ENCODE measurements around the gene SPPL2C.

The SPPL2C gene

GRCh38 chr17:45868276-45868675 is 23.6 kb downstream of the SPPL2C start:
- H3K4me3 ChIP-seq (ENCODE audit: low read length): no peak overlapping the region
- DNase-seq (ENCODE audit: low read depth, low spot score): no peak

GRCh38 chr17:45869676-45870341 is 25.1 kb downstream of the SPPL2C start:
- DNase-seq (ENCODE audit: low read depth, low spot score): no peak
- H3K4me3 ChIP-seq (ENCODE audit: low read length): no peak overlapping the region

- H3K4me3 ChIP-seq (ENCODE audit: low read length): no peak overlapping the region
- DNase-seq (ENCODE audit: low read depth, low spot score): no peak
These were observed 25.8 kb downstream of the SPPL2C start for GRCh38 chr17:45870342-45870974.

GRCh38 chr17:45871718-45872117 is 27.0 kb downstream of the SPPL2C start:
- no peak overlapping the region for H3K4me3 ChIP-seq (ENCODE audit: low read length)
- no peak for DNase-seq (ENCODE audit: low read depth, low spot score)

GRCh38 chr17:45873728-45874127 is 29.0 kb downstream of the SPPL2C start:
- no peak for DNase-seq (ENCODE audit: low read depth, low spot score)
- H3K4me3 ChIP-seq (ENCODE audit: low read length): no peak overlapping the region

- no peak for DNase-seq (ENCODE audit: low read depth, low spot score)
- H3K4me3 ChIP-seq (ENCODE audit: low read length): no peak overlapping the region
These were observed 29.5 kb downstream of the SPPL2C start for GRCh38 chr17:45874151-45874550.

GRCh38 chr17:45876539-45876938 is 31.9 kb downstream of the SPPL2C start:
- no peak overlapping the region for H3K4me3 ChIP-seq (ENCODE audit: low read length)
- no peak for DNase-seq (ENCODE audit: low read depth, low spot score)

- no peak for DNase-seq (ENCODE audit: low read depth, low spot score)
- no peak overlapping the region for H3K4me3 ChIP-seq (ENCODE audit: low read length)
These were observed 32.8 kb downstream of the SPPL2C start for GRCh38 chr17:45877467-45877866.

GRCh38 chr17:45883063-45883462 is 38.4 kb downstream of the SPPL2C start:
- no peak overlapping the region for H3K4me3 ChIP-seq (ENCODE audit: low read length)
- no peak for DNase-seq (ENCODE audit: low read depth, low spot score)

GRCh38 chr17:45886852-45887251 is 42.2 kb downstream of the SPPL2C start:
- no peak overlapping the region for H3K4me3 ChIP-seq (ENCODE audit: low read length)
- DNase-seq (ENCODE audit: low read depth, low spot score): no peak

GRCh38 chr17:45888392-45888791 is 43.7 kb downstream of the SPPL2C start:
- H3K4me3 ChIP-seq (ENCODE audit: low read length): no peak overlapping the region

GRCh38 chr17:45889579-45889978 is 44.9 kb downstream of the SPPL2C start:
- no peak for DNase-seq (ENCODE audit: low read depth, low spot score)
- no peak overlapping the region for H3K4me3 ChIP-seq (ENCODE audit: low read length)

More at GRCh38 chr17:45888392-45888791, 43.7 kb downstream of the SPPL2C start:
- DNase-seq (ENCODE audit: low read depth, low spot score): no peak

- H3K4me3 ChIP-seq (ENCODE audit: low read length): peak overlapping the region; percentile 49; the same call in 1 of the 2 replicates
- DNase-seq (ENCODE audit: low read depth, low spot score): no peak
These were observed 49.0 kb downstream of the SPPL2C start for GRCh38 chr17:45893725-45894021.

- peak within 1 kb of the TSS; percentile 62 for H3K4me3 ChIP-seq (ENCODE audit: low read length)
- DNase-seq (ENCODE audit: low read depth, low spot score): peak; percentile 64
These were observed 49.5 kb downstream of the SPPL2C start, which contains the start of gene MAPT for GRCh38 chr17:45894022-45894784. Gene MAPT (plus strand): TSS chr17:45894554. CDS start chr17:45962338, 67,784 bp downstream.

GRCh38 chr17:45895304-45895968 is 50.8 kb downstream of the SPPL2C start:
- peak overlapping the region; percentile 62 for H3K4me3 ChIP-seq (ENCODE audit: low read length)
- peak; percentile 41 for DNase-seq (ENCODE audit: low read depth, low spot score)

- peak overlapping the region; percentile 62 for H3K4me3 ChIP-seq (ENCODE audit: low read length)
- DNase-seq (ENCODE audit: low read depth, low spot score): no peak
These were observed 51.5 kb downstream of the SPPL2C start for GRCh38 chr17:45895969-45896785.

All from Jurkat, Clone E6-1 (cell line).